Coronary artery (tissue), 2 donors: ENCODE results near the gene SMPX.

Experiments used
- DNase-seq: peaks from one replicate; pipeline ENCODE4 v3.0.0-alpha.2; 2017; ENCODE audit warnings: low spot score
- H3K27ac ChIP-seq, 2 donors: fragments of 200-600 bp; sonication (generic); one replicate each; pipeline ENCODE4 v1.5.1; 2016 to 2019
- H3K4me3 ChIP-seq: fragments of 200-600 bp; sonication (generic); 2 replicates; pipeline ENCODE4 v1.5.1; 2016; ENCODE audit warnings: mild to moderate bottlenecking, moderate library complexity
- CTCF ChIP-seq: fragments of 200-600 bp; sonication (generic); IDR thresholded peaks from one replicate; pipeline ENCODE4 v1.5.1; 2019; ENCODE audit warnings: antibody characterized with exemption

Gene SMPX

GRCh38 chrX:21678048-21678612 lies 79.8 kb downstream of the SMPX start:
- Histone ChIP-seq H3K4me3 (no peak overlapping the region), H3K27ac (no peak overlapping the region)
- DNase-seq = no peak
- no peak for TF ChIP-seq CTCF

GRCh38 chrX:21675931-21676330 lies 82.0 kb downstream of the SMPX start:
- TF ChIP-seq CTCF = no peak
- Histone ChIP-seq H3K4me3 (no peak overlapping the region), H3K27ac (no peak overlapping the region)
- no peak for DNase-seq

GRCh38 chrX:21674430-21675186 lies 83.3 kb downstream of the SMPX start:
- H3K27ac ChIP-seq = no peak overlapping the region
- TF ChIP-seq CTCF = no peak
- no peak overlapping the region for H3K4me3 ChIP-seq
- DNase-seq = no peak

GRCh38 chrX:21666679-21667078 lies 91.2 kb downstream of the SMPX start:
- Histone ChIP-seq H3K4me3 (no peak overlapping the region), H3K27ac (no peak overlapping the region)
- TF ChIP-seq CTCF = no peak
- no peak for DNase-seq

GRCh38 chrX:21666252-21666651 lies 91.7 kb downstream of the SMPX start:
- H3K4me3 ChIP-seq = no peak overlapping the region
- no peak for TF ChIP-seq CTCF
- DNase-seq = no peak
- H3K27ac ChIP-seq = no peak overlapping the region

GRCh38 chrX:21662761-21663160 lies 95.2 kb downstream of the SMPX start:
- H3K27ac ChIP-seq = no peak overlapping the region
- no peak for DNase-seq
- TF ChIP-seq CTCF = no peak
- no peak overlapping the region for H3K4me3 ChIP-seq

- no peak for TF ChIP-seq CTCF
- DNase-seq = no peak
- Histone ChIP-seq H3K27ac (no peak overlapping the region), H3K4me3 (no peak overlapping the region)
These were observed 96.6 kb downstream of the SMPX start for GRCh38 chrX:21661316-21661715.
